MM.1S (cell line): Measurements from ENCODE around the gene RXRA.

ENCODE experiments used
- DNase-seq: peaks from one replicate; pipeline ENCODE4 v3.0.0-alpha.2; 2015
- H2AFZ ChIP-seq: fragments of 300-600 bp; sonication (generic); 2 replicates; pipeline ENCODE4 v1.6.0; 2016; ENCODE audit warnings: antibody characterized with exemption, low read length
- H3F3A ChIP-seq: fragments of 300-600 bp; sonication (generic); 2 replicates; pipeline ENCODE4 v1.6.1; 2016; ENCODE audit warnings: mild to moderate bottlenecking, antibody characterized with exemption, low read length, moderate library complexity, mixed read lengths; ENCODE audit not compliant: insufficient read depth
- H3K27ac ChIP-seq: fragments of 300-600 bp; sonication (generic); 2 replicates; pipeline ENCODE4 v1.5.1; 2016; ENCODE audit warnings: mild to moderate bottlenecking, low read length
- H3K27me3 ChIP-seq: fragments of 300-600 bp; sonication (generic); replicated peaks from 2 replicates; pipeline ENCODE4 v1.6.0; 2016; ENCODE audit warnings: low read length; ENCODE audit not compliant: insufficient read depth
- H3K36me3 ChIP-seq: fragments of 300-600 bp; sonication (generic); replicated peaks from 2 replicates; pipeline ENCODE4 v1.6.1; 2016; ENCODE audit warnings: mild to moderate bottlenecking, low read length, mixed read lengths; ENCODE audit not compliant: insufficient read depth
- H3K4me1 ChIP-seq: fragments of 300-600 bp; sonication (generic); 2 replicates; pipeline ENCODE4 v1.6.1; 2016; ENCODE audit warnings: low read length, mixed read lengths
- H3K4me2 ChIP-seq: fragments of 300-600 bp; sonication (generic); 2 replicates; pipeline ENCODE4 v1.6.0; 2016; ENCODE audit warnings: low read depth, low read length
- H3K4me3 ChIP-seq: fragments of 300-600 bp; sonication (generic); 2 replicates; pipeline ENCODE4 v1.5.1; 2016; ENCODE audit warnings: low read length, mixed read lengths
- H3K79me2 ChIP-seq: fragments of 300-600 bp; sonication (generic); 2 replicates; pipeline ENCODE4 v1.6.1; 2016; ENCODE audit warnings: mixed run types, low read length, mixed read lengths
- H3K9ac ChIP-seq: fragments of 300-600 bp; sonication (generic); 2 replicates; pipeline ENCODE4 v1.6.1; 2016; ENCODE audit warnings: low read length, mixed read lengths
- H3K9me2 ChIP-seq: fragments of 300-600 bp; sonication (generic); replicated peaks from 2 replicates; pipeline ENCODE4 v1.6.1; 2016; ENCODE audit warnings: mild to moderate bottlenecking, low read length, mixed read lengths; ENCODE audit not compliant: insufficient read depth
- H3K9me3 ChIP-seq: fragments of 300-600 bp; sonication (generic); replicated peaks from 2 replicates; pipeline ENCODE4 v1.6.1; 2016; ENCODE audit warnings: mild to moderate bottlenecking, low read length, mixed read lengths; ENCODE audit not compliant: insufficient read depth
- H4K20me1 ChIP-seq: fragments of 300-600 bp; sonication (generic); 2 replicates; pipeline ENCODE4 v1.6.1; 2016; ENCODE audit warnings: mild to moderate bottlenecking, low read length, moderate library complexity, mixed read lengths; ENCODE audit not compliant: insufficient read depth
- EZH2 ChIP-seq: fragments of 300-600 bp; sonication (generic); optimal IDR thresholded peaks from 2 replicates; pipeline ENCODE3; 2017; ENCODE audit warnings: low read depth, mild to moderate bottlenecking, antibody characterized with exemption, low read length, mixed read lengths
- EZH2phosphoT487 ChIP-seq: fragments of 300-600 bp; sonication (generic); IDR thresholded peaks from 2 replicates; pipeline ENCODE4 v1.6.1; 2018; ENCODE audit warnings: antibody characterized with exemption, low read length
- TF ChIP-seq, protein P1 (sequence below): fragments of 300-600 bp; sonication (generic); IDR thresholded peaks from 2 replicates; pipeline ENCODE4 v1.5.1; 2016; ENCODE audit warnings: antibody characterized with exemption, low read length, mixed read lengths

Gene RXRA

DNA sequence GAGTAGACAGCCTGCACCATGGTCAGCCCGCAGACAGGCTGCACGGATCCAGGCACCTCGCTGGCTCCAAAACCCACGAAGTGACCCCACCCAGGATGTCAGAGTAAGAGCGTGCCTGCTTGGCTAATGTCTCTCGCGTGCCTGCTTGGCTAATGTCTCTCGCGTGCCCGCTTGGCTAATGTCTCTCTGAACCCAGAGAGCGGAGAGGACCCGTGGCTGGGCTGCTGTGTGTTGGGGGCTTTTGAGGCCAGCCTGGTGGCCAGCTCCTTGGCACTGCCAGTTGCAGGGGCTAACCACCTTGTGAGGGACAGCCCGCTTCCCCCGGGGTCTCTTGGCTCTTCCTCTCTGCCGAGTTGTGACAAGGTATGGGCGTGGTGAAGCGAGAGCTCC lies 8.9 kb upstream of the RXRA start:
- H3K4me2 ChIP-seq, result no peak overlapping the region
- no peak for DNase-seq
- no peaks in the 10 kb centered on the region for H3K36me3 ChIP-seq
- no peak overlapping the region for H3K9ac ChIP-seq
- no peaks in the 10 kb centered on the region for H3K79me2 ChIP-seq
- no peaks in the 10 kb centered on the region for H3K9me3 ChIP-seq
- H3K27me3 ChIP-seq, result peaks cover 94% of the 10 kb centered on the region
- H3F3A ChIP-seq, result no peaks in the 10 kb centered on the region
- H3K9me2 ChIP-seq, result no peaks in the 10 kb centered on the region
- H2AFZ ChIP-seq, result no peak overlapping the region
- H3K4me3 ChIP-seq, result no peak overlapping the region
- no peaks in the 10 kb centered on the region for H3K4me1 ChIP-seq
- TF ChIP-seq EZH2phosphoT487 (no peak), EZH2 (no peak)
- TF ChIP-seq, protein P1, sequence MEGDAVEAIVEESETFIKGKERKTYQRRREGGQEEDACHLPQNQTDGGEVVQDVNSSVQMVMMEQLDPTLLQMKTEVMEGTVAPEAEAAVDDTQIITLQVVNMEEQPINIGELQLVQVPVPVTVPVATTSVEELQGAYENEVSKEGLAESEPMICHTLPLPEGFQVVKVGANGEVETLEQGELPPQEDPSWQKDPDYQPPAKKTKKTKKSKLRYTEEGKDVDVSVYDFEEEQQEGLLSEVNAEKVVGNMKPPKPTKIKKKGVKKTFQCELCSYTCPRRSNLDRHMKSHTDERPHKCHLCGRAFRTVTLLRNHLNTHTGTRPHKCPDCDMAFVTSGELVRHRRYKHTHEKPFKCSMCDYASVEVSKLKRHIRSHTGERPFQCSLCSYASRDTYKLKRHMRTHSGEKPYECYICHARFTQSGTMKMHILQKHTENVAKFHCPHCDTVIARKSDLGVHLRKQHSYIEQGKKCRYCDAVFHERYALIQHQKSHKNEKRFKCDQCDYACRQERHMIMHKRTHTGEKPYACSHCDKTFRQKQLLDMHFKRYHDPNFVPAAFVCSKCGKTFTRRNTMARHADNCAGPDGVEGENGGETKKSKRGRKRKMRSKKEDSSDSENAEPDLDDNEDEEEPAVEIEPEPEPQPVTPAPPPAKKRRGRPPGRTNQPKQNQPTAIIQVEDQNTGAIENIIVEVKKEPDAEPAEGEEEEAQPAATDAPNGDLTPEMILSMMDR, result no peak
- H3K27ac ChIP-seq, result no peak overlapping the region
- no peaks in the 10 kb centered on the region for H4K20me1 ChIP-seq

DNA sequence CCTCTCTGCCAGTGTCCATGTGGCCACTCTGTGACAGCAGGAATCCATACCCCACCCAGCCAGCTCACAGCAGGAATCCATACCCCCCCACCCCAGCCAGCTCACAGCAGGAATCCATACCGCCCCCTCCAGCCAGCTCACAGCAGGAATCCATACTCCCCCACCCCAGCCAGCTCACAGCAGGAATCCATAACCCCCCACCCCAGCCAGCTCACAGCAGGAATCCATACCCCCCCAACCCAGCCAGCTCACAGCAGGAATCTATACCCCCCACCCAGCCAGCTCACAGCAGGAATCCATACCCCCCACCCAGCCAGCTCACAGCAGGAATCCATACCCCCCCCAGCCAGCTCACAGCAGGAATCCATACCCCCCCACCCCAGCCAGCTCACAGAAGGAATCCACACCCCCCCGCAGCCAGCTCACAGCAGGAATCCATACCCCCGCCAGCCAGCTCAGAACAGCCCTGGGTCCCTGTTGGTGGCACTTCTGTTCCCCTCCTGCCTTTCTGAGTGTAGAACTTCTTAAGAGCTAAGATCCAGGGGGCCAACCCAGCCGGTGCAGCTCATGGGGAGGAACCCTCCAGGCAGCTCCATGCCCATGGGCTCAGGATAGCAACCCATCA lies 8.4 kb upstream of the RXRA start:
- Histone ChIP-seq H3F3A (no peaks in the 10 kb centered on the region), H3K9ac (no peak overlapping the region), H3K27me3 (peaks cover 95% of the 10 kb centered on the region), H4K20me1 (no peaks in the 10 kb centered on the region), H3K79me2 (no peaks in the 10 kb centered on the region), H2AFZ (no peak overlapping the region), H3K4me1 (no peaks in the 10 kb centered on the region), H3K4me2 (no peak overlapping the region), H3K36me3 (no peaks in the 10 kb centered on the region), H3K9me3 (no peaks in the 10 kb centered on the region), H3K9me2 (no peaks in the 10 kb centered on the region), H3K4me3 (no peak overlapping the region), H3K27ac (no peak overlapping the region)
- no peak for DNase-seq
- no peak for TF ChIP-seq EZH2phosphoT487

DNA sequence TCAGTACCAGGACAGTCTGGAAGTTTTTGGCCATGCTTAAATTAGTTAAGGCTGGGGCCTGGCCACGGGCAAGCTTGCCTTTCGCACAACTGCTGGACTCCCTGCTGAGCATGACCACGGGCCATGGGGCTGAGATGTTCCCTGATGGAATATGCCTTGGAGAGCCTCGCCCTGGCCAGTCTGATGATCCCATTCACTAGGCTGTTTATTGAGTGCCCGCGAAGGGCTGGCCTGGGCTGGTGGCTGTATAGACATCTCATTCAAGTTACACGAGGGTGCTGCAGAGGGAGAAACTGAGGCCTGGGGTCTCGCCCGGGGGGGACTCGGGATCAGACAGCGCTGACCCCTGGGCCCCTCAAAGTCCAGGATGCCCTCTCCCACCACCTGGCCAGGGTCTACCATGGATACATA lies 7.8 kb upstream of the RXRA start:
- Histone ChIP-seq H3K79me2 (no peaks in the 10 kb centered on the region), H3K4me2 (no peak overlapping the region), H3K9ac (no peak overlapping the region), H3F3A (no peaks in the 10 kb centered on the region), H3K9me3 (no peaks in the 10 kb centered on the region), H3K27me3 (peaks cover 94% of the 10 kb centered on the region), H3K9me2 (no peaks in the 10 kb centered on the region), H4K20me1 (no peaks in the 10 kb centered on the region), H2AFZ (no peak overlapping the region), H3K4me3 (no peak overlapping the region), H3K27ac (no peak overlapping the region), H3K4me1 (no peaks in the 10 kb centered on the region), H3K36me3 (no peaks in the 10 kb centered on the region)
- DNase-seq, result no peak
- TF ChIP-seq EZH2phosphoT487, result no peak
- TF ChIP-seq, protein P1, result no peak
- no peak for TF ChIP-seq EZH2

DNA sequence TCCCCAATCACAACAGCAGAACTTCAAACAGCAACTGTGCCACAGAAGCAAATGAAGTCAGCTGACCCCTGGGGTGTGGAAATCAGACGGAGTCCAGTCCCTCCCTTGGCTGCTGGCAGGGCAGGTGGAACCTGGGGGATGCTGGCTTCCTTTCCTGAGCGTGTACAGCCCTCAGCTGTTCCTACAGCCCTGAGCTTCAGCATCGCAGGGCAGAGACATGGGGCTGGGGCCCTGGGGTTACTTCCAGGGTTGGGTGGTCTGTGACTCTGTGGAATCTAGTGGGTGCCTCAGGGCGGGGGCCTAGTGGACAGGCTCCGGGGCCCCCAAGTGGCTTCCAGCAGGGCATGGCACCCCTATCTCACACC lies 7.3 kb upstream of the RXRA start:
- no peaks in the 10 kb centered on the region for H3K79me2 ChIP-seq
- TF ChIP-seq EZH2 (no peak), EZH2phosphoT487 (no peak)
- TF ChIP-seq, protein P1, result no peak
- H3K4me3 ChIP-seq, result no peak overlapping the region
- H3K9me3 ChIP-seq, result no peaks in the 10 kb centered on the region
- H4K20me1 ChIP-seq, result no peaks in the 10 kb centered on the region
- H3K36me3 ChIP-seq, result no peaks in the 10 kb centered on the region
- DNase-seq, result no peak
- no peaks in the 10 kb centered on the region for H3F3A ChIP-seq
- H3K27me3 ChIP-seq, result peaks cover 94% of the 10 kb centered on the region
- no peak overlapping the region for H2AFZ ChIP-seq
- no peak overlapping the region for H3K27ac ChIP-seq
- H3K9me2 ChIP-seq, result no peaks in the 10 kb centered on the region
- H3K4me1 ChIP-seq, result no peaks in the 10 kb centered on the region
- H3K9ac ChIP-seq, result no peak overlapping the region
- H3K4me2 ChIP-seq, result no peak overlapping the region
